ENCODE data around the gene LTBP3. TPM values are rescaled to one million over a fixed set of nuclear protein-coding genes. Genes with fewer than 3 reads are reported as not detected.

LTBP3 gene
- total and polyA plus RNA-seq, 9 of the 15 experiments (the other 6 are each of a cell fraction or from before 2014, with no cell fraction given) = 0.06 to 20.5 (median 4.8) TPM

- TF ChIP-seq MEF2A (IDR thresholded peaks at IDR 0.05; ENCODE audit: control insufficient read depth, low read depth, low read length) = peak; percentile 51
- no peak for TF ChIP-seq SNRNP70 (optimal IDR thresholded peaks at IDR 0.05; ENCODE audit: low read depth, low read length)
- TF ChIP-seq PHF21A (IDR thresholded peaks at IDR 0.05; ENCODE audit: borderline replicate concordance, low read depth) = no peak
- no peak for TF ChIP-seq PATZ1 (CRISPR knock-in tag; IDR thresholded peaks at IDR 0.05; ENCODE audit: borderline replicate concordance)
- TF ChIP-seq MXI1 (IDR thresholded peaks at IDR 0.05; ENCODE audit: low read depth, low read length) = peak; percentile 63; the same call in 1 of the 2 replicates
- peak; percentile 50; the same call in 1 of the 2 replicates for TF ChIP-seq PHF8 (IDR thresholded peaks at IDR 0.05; ENCODE audit: borderline replicate concordance, low read length)
- TF ChIP-seq ZZZ3 (IDR thresholded peaks at IDR 0.05) = no peak
- no peak for TF ChIP-seq NR2C1 (IDR thresholded peaks at IDR 0.05)
- TF ChIP-seq NR2C1 (tag; IDR thresholded peaks at IDR 0.05) = no peak; the same call in 1 of the 2 replicates
- 0 out of 2 replicates have a peak, but pooled peaks have one; percentile 37 for TF ChIP-seq SAFB (IDR thresholded peaks at IDR 0.05; ENCODE audit: borderline replicate concordance, low read depth, low read length)
- no peak for TF ChIP-seq NUFIP1 (IDR thresholded peaks at IDR 0.05; ENCODE audit: partially characterized antibody)
- TF ChIP-seq SRF (CRISPR knock-in tag; IDR thresholded peaks at IDR 0.05) = peak in 1 of 2 experiments; percentile 79; a peak in 1 of 4 replicates
- TF ChIP-seq THRB (CRISPR knock-in tag; conservative IDR thresholded peaks at IDR 0.05) = peak; percentile 15; the same call in 1 of the 2 replicates
- peak; percentile 95 for TF ChIP-seq MYC (IDR thresholded peaks at IDR 0.05; ENCODE audit: low read depth, low read length)
- no peak for TF ChIP-seq MYC (CRISPR knock-in tag; IDR thresholded peaks at IDR 0.05; ENCODE audit: borderline replicate concordance, low read depth)
- no peak for TF ChIP-seq BRF1 (IDR thresholded peaks at IDR 0.05; ENCODE audit: borderline replicate concordance, extremely low read depth, insufficient read length)
- TF ChIP-seq ATF2 (CRISPR knock-in tag; IDR thresholded peaks at IDR 0.05) = no peak; the same call in 1 of the 2 replicates
- no peak for TF ChIP-seq COPS2 (conservative IDR thresholded peaks at IDR 0.05)
- no peak for TF ChIP-seq ZNF280B (CRISPR knock-in tag; IDR thresholded peaks at IDR 0.05)
- TF ChIP-seq SREBF1 (IDR thresholded peaks at IDR 0.05; ENCODE audit: borderline replicate concordance, low read depth, low read length) = peak; percentile 66; the same call in 1 of the 2 replicates
- no peak for TF ChIP-seq SRSF3 (IDR thresholded peaks at IDR 0.05; ENCODE audit: insufficient read depth, low read length)
Measured at GRCh38 chr11:65497141-65498041, 60.8 kb downstream of the LTBP3 start (continued).
